ENCODE measurements around the gene MTCL1.

MTCL1 gene

GRCh38 chr18:8709248-8710059 is 4.1 kb downstream of the MTCL1 start:
- peaks cover 18% of the 10 kb centered on the region for H3K9me3 ChIP-seq
- peak overlapping the region; percentile 99 for H3K9ac ChIP-seq
- peaks cover 83% of the 10 kb centered on the region for H4K20me1 ChIP-seq
- peaks cover 2% of the 10 kb centered on the region; the same call in 1 of the 2 replicates for H3K27me3 ChIP-seq
- H3K36me3 ChIP-seq: peaks cover 56% of the 10 kb centered on the region
- peak overlapping the region; percentile 99 for H3K4me3 ChIP-seq
- peak overlapping the region; percentile 96 for H3K4me2 ChIP-seq
- H3K4me1 ChIP-seq: peaks cover 50% of the 10 kb centered on the region
- H3K27ac ChIP-seq: peak overlapping the region; percentile 97
- no peak for TF ChIP-seq Cebpa-rat (IDR thresholded peaks at IDR 0.05)

- peaks cover 90% of the 10 kb centered on the region for H4K20me1 ChIP-seq
- H3K9ac ChIP-seq: no peak overlapping the region
- H3K9me3 ChIP-seq: peaks cover 20% of the 10 kb centered on the region
- no peak for TF ChIP-seq Cebpa-rat (IDR thresholded peaks at IDR 0.05)
- H3K36me3 ChIP-seq: peaks cover 72% of the 10 kb centered on the region
- no peaks in the 10 kb centered on the region for H3K27me3 ChIP-seq
- H3K27ac ChIP-seq: no peak overlapping the region
- H3K4me3 ChIP-seq: no peak overlapping the region
- peak overlapping the region; percentile 43 for H3K4me2 ChIP-seq
- H3K4me1 ChIP-seq: peaks cover 70% of the 10 kb centered on the region
These were observed 6.4 kb downstream of the MTCL1 start for GRCh38 chr18:8711736-8712135.

GRCh38 chr18:8713691-8714090 is 8.3 kb downstream of the MTCL1 start:
- H3K4me3 ChIP-seq: peak overlapping the region; percentile 20; the same call in 1 of the 2 replicates
- H3K27me3 ChIP-seq: no peaks in the 10 kb centered on the region
- no peak overlapping the region for H3K9ac ChIP-seq
- TF ChIP-seq Cebpa-rat (IDR thresholded peaks at IDR 0.05): no peak
- H4K20me1 ChIP-seq: peaks cover 90% of the 10 kb centered on the region
- H3K4me2 ChIP-seq: peak overlapping the region; percentile 43
- H3K4me1 ChIP-seq: peaks cover 78% of the 10 kb centered on the region
- peaks cover 20% of the 10 kb centered on the region for H3K9me3 ChIP-seq
- H3K36me3 ChIP-seq: peaks cover 81% of the 10 kb centered on the region
- H3K27ac ChIP-seq: 0 out of 2 replicates have a peak overlapping the region, but pooled peaks have one; percentile 10

GRCh38 chr18:8715599-8715998 is 10.2 kb downstream of the MTCL1 start:
- peak overlapping the region; percentile 43 for H3K4me2 ChIP-seq
- 0 out of 2 replicates have a peak overlapping the region, but pooled peaks have one; percentile 9 for H3K9ac ChIP-seq
- H3K36me3 ChIP-seq: peaks cover 90% of the 10 kb centered on the region
- peaks cover 20% of the 10 kb centered on the region for H3K9me3 ChIP-seq
- H3K4me3 ChIP-seq: no peak overlapping the region
- peaks cover 91% of the 10 kb centered on the region for H4K20me1 ChIP-seq
- no peaks in the 10 kb centered on the region for H3K27me3 ChIP-seq
- H3K4me1 ChIP-seq: peaks cover 64% of the 10 kb centered on the region
- H3K27ac ChIP-seq: 0 out of 2 replicates have a peak overlapping the region, but pooled peaks have one; percentile 23
- no peak for TF ChIP-seq Cebpa-rat (IDR thresholded peaks at IDR 0.05)

- Histone ChIP-seq H3K27me3 (no peaks in the 10 kb centered on the region), H3K4me1 (peaks cover 58% of the 10 kb centered on the region), H3K36me3 (peaks cover 99% of the 10 kb centered on the region), H3K9me3 (peaks cover 16% of the 10 kb centered on the region), H3K9ac (no peak overlapping the region), H3K4me2 (0 out of 2 replicates have a peak overlapping the region, but pooled peaks have one; percentile 3), H3K27ac (no peak overlapping the region), H3K4me3 (no peak overlapping the region), H4K20me1 (peaks cover 100% of the 10 kb centered on the region)
- TF ChIP-seq Cebpa-rat (IDR thresholded peaks at IDR 0.05): no peak
These were observed 11.8 kb downstream of the MTCL1 start for GRCh38 chr18:8717011-8717770.

- Histone ChIP-seq H3K9me3 (peaks cover 17% of the 10 kb centered on the region), H3K4me3 (no peak overlapping the region), H3K9ac (no peak overlapping the region), H3K36me3 (peaks cover 99% of the 10 kb centered on the region), H3K4me1 (peaks cover 47% of the 10 kb centered on the region), H3K27ac (no peak overlapping the region), H3K27me3 (no peaks in the 10 kb centered on the region), H4K20me1 (peaks cover 100% of the 10 kb centered on the region), H3K4me2 (no peak overlapping the region)
- no peak for TF ChIP-seq Cebpa-rat (IDR thresholded peaks at IDR 0.05)
These were observed 13.1 kb downstream of the MTCL1 start for GRCh38 chr18:8718401-8718913.

- Histone ChIP-seq H3K27ac (no peak overlapping the region), H3K4me3 (no peak overlapping the region), H3K9ac (no peak overlapping the region), H3K9me3 (peaks cover 17% of the 10 kb centered on the region), H3K4me2 (no peak overlapping the region), H4K20me1 (peaks cover 100% of the 10 kb centered on the region), H3K4me1 (peaks cover 39% of the 10 kb centered on the region), H3K27me3 (no peaks in the 10 kb centered on the region), H3K36me3 (peaks cover 99% of the 10 kb centered on the region)
- no peak for TF ChIP-seq Cebpa-rat (IDR thresholded peaks at IDR 0.05)
These were observed 13.8 kb downstream of the MTCL1 start for GRCh38 chr18:8719192-8719591.

GRCh38 chr18:8720141-8720540 is 14.8 kb downstream of the MTCL1 start:
- no peak for TF ChIP-seq Cebpa-rat (IDR thresholded peaks at IDR 0.05)
- Histone ChIP-seq H3K27ac (no peak overlapping the region), H3K9ac (no peak overlapping the region), H3K4me1 (peaks cover 30% of the 10 kb centered on the region), H3K4me3 (no peak overlapping the region), H3K36me3 (peaks cover 99% of the 10 kb centered on the region), H4K20me1 (peaks cover 100% of the 10 kb centered on the region), H3K9me3 (peaks cover 12% of the 10 kb centered on the region), H3K27me3 (no peaks in the 10 kb centered on the region), H3K4me2 (no peak overlapping the region)

GRCh38 chr18:8721094-8721669 is 15.8 kb downstream of the MTCL1 start:
- H4K20me1 ChIP-seq: peaks cover 100% of the 10 kb centered on the region
- H3K4me3 ChIP-seq: no peak overlapping the region
- peaks cover 19% of the 10 kb centered on the region for H3K4me1 ChIP-seq
- H3K9ac ChIP-seq: no peak overlapping the region
- no peaks in the 10 kb centered on the region for H3K27me3 ChIP-seq
- peaks cover 99% of the 10 kb centered on the region for H3K36me3 ChIP-seq
- H3K27ac ChIP-seq: no peak overlapping the region
- H3K9me3 ChIP-seq: peaks cover 17% of the 10 kb centered on the region
- no peak overlapping the region for H3K4me2 ChIP-seq
- no peak for TF ChIP-seq Cebpa-rat (IDR thresholded peaks at IDR 0.05)
